Central memory CD8-positive, alpha-beta T cell (primary cell): ENCODE measurements around the gene CRLF1.

Source experiments
- ATAC-seq: fragments of 150-1000 bp; cut with Tn5 transposase; replicated peaks from 2 replicates; pipeline ENCODE4 v1.10.0; 2022; ENCODE audit warnings: mild to moderate bottlenecking, moderate FRiP score, moderate number of reproducible peaks; ENCODE audit not compliant: poor library complexity, severe bottlenecking; ENCODE audit errors: extremely low read depth
- DNase-seq, 2 donors: peaks; one replicate each; pipeline ENCODE4 v3.0.0; 2021; ENCODE audit warnings: low spot score in 2 of 2
- H3K27ac Mint-ChIP-seq: one replicate; pipeline ENCODE4 v1.8.0; 2022; ENCODE audit warnings: low read depth, mild to moderate bottlenecking, moderate library complexity, mixed read lengths
- H3K27me3 Mint-ChIP-seq: one replicate; pipeline ENCODE4 v1.8.0; 2022; ENCODE audit warnings: mixed read lengths
- H3K36me3 Mint-ChIP-seq: one replicate; pipeline ENCODE4 v1.8.0; 2022; ENCODE audit warnings: mild to moderate bottlenecking, moderate library complexity, mixed read lengths; ENCODE audit not compliant: insufficient read depth
- H3K4me1 Mint-ChIP-seq: one replicate; pipeline ENCODE4 v1.8.0; 2022; ENCODE audit warnings: mixed read lengths
- H3K4me3 Mint-ChIP-seq: one replicate; pipeline ENCODE4 v1.8.0; 2022; ENCODE audit warnings: mild to moderate bottlenecking, moderate library complexity, mixed read lengths
- H3K9me3 Mint-ChIP-seq: one replicate; pipeline ENCODE4 v1.8.0; 2022; ENCODE audit warnings: mixed read lengths

CRLF1 gene, protein sequence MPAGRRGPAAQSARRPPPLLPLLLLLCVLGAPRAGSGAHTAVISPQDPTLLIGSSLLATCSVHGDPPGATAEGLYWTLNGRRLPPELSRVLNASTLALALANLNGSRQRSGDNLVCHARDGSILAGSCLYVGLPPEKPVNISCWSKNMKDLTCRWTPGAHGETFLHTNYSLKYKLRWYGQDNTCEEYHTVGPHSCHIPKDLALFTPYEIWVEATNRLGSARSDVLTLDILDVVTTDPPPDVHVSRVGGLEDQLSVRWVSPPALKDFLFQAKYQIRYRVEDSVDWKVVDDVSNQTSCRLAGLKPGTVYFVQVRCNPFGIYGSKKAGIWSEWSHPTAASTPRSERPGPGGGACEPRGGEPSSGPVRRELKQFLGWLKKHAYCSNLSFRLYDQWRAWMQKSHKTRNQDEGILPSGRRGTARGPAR

DNA sequence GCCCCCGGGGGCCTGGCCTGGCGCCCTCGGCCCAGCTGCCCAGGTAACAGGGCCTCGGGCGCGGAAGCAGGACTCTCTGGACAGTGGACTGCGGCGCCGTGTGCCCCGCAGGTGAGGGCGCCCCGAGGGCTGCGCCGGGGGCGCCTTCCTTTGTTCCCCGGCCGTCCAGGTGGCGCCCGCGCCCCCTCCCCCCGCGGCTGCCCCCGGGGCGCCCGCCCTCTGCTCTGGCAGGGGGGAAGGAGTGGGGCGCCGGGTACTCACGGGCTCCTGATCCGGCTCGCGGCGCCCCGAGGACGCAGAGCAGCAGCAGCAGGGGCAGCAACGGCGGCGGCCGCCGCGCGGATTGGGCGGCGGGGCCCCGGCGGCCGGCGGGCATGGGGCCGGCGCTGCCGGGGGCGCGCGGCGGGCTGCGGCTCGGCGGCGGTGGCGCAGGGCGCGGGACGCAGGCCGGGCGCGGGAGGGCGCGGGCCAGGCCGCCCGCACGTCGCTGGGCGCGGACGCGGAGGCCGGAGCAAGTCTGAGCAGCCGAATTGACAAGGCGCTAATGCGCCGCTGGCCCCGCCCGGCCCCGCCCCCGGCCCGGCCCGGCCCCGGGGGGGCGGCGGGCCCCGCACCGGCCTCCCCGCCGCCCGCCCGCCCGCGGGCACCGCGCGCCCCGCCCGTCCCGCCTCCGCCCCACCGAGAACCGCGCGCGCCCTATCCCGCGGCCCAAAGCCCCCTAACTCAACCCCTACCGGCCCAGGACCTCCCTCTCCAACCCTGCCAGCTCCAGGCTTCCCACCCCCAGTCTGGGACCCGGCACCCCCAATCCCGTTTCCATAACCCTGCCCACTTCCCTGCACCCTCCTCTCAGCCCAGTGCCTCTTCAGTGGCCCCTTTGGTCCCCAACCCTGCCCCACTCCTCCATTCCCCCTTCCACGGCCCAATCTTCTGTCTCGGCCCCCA is at the start of gene CRLF1:
TSS of gene CRLF1 (minus strand) at position 519 of the 945 bp plus-strand sequence. CDS start at position 376, 143 bp downstream.
- Mint-ChIP-seq H3K4me1 (peaks cover 18% of the 10 kb centered on the region), H3K36me3 (peaks cover 3% of the 10 kb centered on the region), H3K9me3 (no peaks in the 10 kb centered on the region), H3K27me3 (peaks cover 81% of the 10 kb centered on the region), H3K4me3 (peak within 1 kb of the TSS; percentile 37), H3K27ac (peak within 1 kb of the TSS; percentile 35)
- no peak for DNase-seq
- no peak for ATAC-seq

DNA sequence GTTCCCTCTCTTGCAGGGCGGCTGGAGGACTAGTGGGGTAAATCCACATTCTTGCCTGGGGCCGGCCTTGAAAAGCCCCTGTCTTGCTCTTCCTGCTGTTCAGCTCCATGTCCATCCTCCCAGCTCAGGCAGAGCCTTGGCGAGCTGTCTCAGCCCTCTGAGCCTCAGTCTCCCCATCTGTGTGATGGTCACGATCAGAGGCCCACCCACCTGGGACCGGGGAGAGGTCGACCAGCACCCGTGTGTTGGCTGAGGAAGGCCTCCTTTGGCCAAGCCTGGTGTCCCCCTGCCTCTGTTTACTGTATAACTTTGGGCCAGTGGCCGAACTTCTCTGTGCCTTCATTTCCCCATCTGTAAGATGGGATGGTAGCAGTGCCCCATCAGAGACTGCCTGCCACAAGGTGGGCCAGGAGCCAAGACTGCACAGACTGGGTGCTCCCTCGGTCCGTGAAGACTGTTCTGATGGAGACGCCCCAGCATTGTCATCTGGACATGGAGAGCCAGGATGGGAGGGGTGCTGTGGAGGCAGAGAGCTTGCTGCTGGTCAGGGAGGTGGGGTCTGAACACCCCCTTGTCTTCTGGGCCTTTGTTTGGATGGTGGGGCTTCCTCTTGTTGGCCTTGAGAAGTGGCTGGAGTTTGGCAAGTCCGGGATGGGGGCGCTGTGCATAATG is 48.7 kb upstream of the CRLF1 start:
- no peak for DNase-seq
- Mint-ChIP-seq H3K9me3 (no peaks in the 10 kb centered on the region), H3K36me3 (peaks cover 5% of the 10 kb centered on the region), H3K27ac (no peak overlapping the region), H3K4me1 (peaks cover 32% of the 10 kb centered on the region), H3K27me3 (no peaks in the 10 kb centered on the region), H3K4me3 (no peak overlapping the region)
- ATAC-seq, result no peak

DNA sequence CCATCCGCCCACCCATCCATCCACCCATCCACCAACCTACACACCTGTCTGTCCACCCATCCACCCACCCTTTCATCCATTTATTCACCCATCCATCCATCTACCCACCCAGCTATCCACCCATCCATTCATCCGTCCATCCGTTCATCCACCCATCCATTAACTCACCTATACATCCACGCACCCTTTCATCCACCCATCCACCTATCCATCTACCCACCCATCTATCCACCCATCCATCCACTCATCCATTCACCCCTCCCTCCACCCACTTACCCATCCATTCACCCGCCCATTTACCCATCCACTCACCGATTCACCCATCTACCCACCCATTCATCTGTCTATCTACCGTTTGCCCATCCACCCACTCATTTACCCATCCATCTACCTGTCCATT is 47.9 kb upstream of the CRLF1 start:
- Mint-ChIP-seq H3K4me1 (peaks cover 32% of the 10 kb centered on the region), H3K27me3 (no peaks in the 10 kb centered on the region), H3K36me3 (peaks cover 6% of the 10 kb centered on the region), H3K4me3 (no peak overlapping the region), H3K27ac (no peak overlapping the region), H3K9me3 (no peaks in the 10 kb centered on the region)
- ATAC-seq (no peak), DNase-seq (no peak)

DNA sequence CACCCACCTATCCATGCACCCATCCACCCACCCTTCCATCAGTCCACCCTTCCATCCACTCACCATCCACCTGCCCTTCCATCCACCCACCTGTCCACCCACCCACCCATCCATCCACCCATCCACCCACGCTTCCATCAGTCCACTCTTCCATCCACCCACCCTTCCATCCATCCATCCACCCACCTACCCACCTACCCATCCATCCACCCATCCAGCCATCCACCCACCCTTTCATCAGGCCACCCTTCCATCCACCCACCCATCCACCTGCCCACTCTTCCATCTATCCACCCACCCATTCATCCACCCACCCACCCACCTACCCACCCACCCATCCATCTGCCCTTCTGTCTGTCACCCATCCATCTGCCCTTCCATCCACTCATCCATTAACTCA is 47.3 kb upstream of the CRLF1 start:
- peaks cover 6% of the 10 kb centered on the region for H3K36me3 Mint-ChIP-seq
- no peak overlapping the region for H3K4me3 Mint-ChIP-seq
- no peaks in the 10 kb centered on the region for H3K27me3 Mint-ChIP-seq
- H3K4me1 Mint-ChIP-seq, result peaks cover 30% of the 10 kb centered on the region
- ATAC-seq, result no peak
- H3K27ac Mint-ChIP-seq, result no peak overlapping the region
- no peak for DNase-seq
- no peaks in the 10 kb centered on the region for H3K9me3 Mint-ChIP-seq

DNA sequence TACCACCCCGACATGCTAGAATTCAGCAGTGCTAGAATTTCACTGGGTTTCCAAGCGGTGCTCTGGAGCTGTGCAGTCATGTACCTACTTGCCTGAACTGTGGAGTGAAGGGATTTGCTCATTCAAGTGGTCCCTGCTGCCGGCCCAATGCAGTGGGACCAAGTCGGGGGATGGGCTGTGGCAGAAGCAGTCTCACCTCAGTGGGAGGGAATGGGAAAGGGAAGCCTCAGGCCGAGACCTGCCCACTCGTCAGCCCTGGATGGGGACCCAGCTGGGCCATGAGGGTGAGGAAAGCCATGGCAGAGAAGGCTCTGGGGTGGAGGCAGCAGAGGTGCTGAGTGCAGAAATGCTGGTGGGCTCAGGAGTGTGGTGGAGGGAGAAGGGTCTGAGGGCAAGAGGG is 45.1 kb upstream of the CRLF1 start:
- peak overlapping the region; percentile 61 for H3K27ac Mint-ChIP-seq
- H3K27me3 Mint-ChIP-seq, result no peaks in the 10 kb centered on the region
- peaks cover 4% of the 10 kb centered on the region for H3K36me3 Mint-ChIP-seq
- H3K4me3 Mint-ChIP-seq, result no peak overlapping the region
- ATAC-seq, result no peak
- DNase-seq, result no peak
- no peaks in the 10 kb centered on the region for H3K9me3 Mint-ChIP-seq
- H3K4me1 Mint-ChIP-seq, result peaks cover 16% of the 10 kb centered on the region

DNA sequence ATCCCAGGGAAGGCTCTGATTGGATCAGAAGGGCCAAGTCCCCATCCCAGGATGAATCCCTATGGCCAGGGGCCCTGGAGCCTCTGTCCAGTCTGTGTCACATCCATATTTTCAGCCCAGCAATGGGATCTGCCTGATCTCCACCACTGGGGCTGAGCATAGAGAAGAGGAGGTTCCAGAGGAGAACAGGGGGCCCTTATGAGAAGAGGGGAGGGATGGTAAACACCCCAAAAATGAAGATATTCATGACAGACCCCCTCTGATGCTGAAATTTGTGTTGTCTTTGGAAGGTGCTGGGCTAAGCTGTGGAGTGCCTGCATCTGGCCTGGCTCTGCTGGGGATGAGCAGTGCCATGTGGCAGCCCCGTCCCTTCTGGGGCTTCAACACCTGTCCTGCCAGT is 44.7 kb upstream of the CRLF1 start:
- DNase-seq (no peak), ATAC-seq (no peak)
- H3K9me3 Mint-ChIP-seq, result no peaks in the 10 kb centered on the region
- peak overlapping the region; percentile 61 for H3K27ac Mint-ChIP-seq
- no peaks in the 10 kb centered on the region for H3K27me3 Mint-ChIP-seq
- peaks cover 19% of the 10 kb centered on the region for H3K4me1 Mint-ChIP-seq
- H3K4me3 Mint-ChIP-seq, result no peak overlapping the region
- peaks cover 4% of the 10 kb centered on the region for H3K36me3 Mint-ChIP-seq

DNA sequence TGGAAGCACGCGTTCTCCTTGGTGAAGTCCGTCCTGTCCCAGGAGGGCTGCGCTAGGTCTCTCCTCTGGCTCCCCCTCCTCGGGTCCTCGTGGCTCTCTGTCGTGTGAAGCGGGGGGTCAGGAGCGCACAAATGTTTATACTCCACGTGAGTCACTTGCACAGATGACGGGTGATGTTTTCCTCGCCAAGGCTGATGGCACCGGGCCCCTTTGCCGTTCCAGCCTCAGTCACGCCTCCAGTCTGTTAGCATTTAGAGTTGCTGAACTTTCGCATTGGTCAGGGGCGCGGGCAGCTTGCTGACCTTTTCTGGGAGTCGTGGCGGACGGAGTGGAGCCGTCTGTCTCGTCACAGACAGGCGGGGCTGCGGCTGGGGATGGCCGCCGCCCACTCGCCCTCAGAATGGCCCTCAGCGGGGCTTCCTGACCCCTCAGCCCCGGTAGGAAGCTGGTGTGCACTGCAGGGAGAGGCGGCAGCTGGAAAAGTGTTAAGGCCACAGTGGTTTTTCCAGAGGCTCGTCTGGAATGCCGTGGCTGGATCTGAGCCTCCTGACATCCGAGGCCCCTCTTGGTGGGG is 44.0 kb upstream of the CRLF1 start:
- H3K4me3 Mint-ChIP-seq, result no peak overlapping the region
- peaks cover 3% of the 10 kb centered on the region for H3K36me3 Mint-ChIP-seq
- no peaks in the 10 kb centered on the region for H3K27me3 Mint-ChIP-seq
- ATAC-seq, result no peak
- no peaks in the 10 kb centered on the region for H3K9me3 Mint-ChIP-seq
- no peak overlapping the region for H3K27ac Mint-ChIP-seq
- no peak for DNase-seq
- H3K4me1 Mint-ChIP-seq, result peaks cover 19% of the 10 kb centered on the region

DNA sequence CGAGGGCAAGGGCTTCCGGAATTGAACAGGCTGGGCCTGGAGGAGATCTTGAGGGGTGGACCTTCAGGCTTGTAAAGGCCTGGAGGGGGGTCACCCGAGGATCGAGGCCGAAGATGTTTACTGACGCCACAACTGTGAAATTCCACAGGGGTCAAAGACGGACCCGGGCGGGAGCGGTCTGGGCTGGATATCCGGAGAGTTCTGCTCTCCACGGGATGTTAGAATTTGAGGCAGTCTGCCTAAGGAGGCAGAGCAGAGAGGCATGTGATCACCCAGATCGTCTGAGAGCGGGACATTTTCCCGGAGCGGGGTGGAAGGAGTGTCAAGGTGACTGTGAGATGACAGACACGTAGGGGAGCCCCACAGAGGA is 43.4 kb upstream of the CRLF1 start:
- Mint-ChIP-seq H3K27me3 (no peaks in the 10 kb centered on the region), H3K27ac (peak overlapping the region; percentile 81), H3K36me3 (peaks cover 4% of the 10 kb centered on the region), H3K9me3 (no peaks in the 10 kb centered on the region), H3K4me1 (peaks cover 19% of the 10 kb centered on the region), H3K4me3 (no peak overlapping the region)
- DNase-seq (no peak), ATAC-seq (no peak)

DNA sequence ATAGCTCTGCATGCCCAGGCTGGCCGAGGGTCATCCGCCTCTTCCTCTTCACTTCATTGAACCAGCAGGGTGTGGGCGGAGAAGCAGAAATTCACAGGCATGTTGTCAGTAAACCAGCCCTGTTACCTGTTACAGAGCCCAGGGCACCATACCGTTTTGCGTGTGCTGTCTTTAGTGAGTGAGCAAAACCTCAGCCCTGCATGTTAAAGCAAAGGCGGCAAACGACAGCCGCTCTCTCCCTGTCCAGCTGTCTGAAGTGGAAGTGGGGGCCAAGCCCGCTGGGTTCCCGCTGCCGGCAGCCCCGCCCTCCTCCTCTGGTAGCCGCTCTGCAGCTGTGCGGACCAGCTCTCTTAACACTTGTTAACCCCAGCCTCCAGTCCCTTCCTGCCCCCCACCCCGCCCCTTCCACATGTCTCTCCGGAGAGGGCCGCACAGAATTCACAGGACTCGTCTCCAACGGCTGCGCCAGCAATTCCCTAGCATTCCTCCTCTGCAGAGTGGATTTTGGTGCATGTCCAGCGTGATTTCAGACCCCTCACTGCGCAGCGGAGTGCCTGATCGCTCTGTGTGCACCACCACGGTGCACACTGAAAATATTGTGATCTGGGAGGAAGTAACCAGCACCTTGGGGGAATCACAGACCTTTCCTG is 42.9 kb upstream of the CRLF1 start:
- H3K4me3 Mint-ChIP-seq, result no peak overlapping the region
- no peak for DNase-seq
- no peaks in the 10 kb centered on the region for H3K9me3 Mint-ChIP-seq
- ATAC-seq, result no peak
- peaks cover 4% of the 10 kb centered on the region for H3K36me3 Mint-ChIP-seq
- H3K4me1 Mint-ChIP-seq, result peaks cover 19% of the 10 kb centered on the region
- H3K27ac Mint-ChIP-seq, result peak overlapping the region; percentile 81
- no peaks in the 10 kb centered on the region for H3K27me3 Mint-ChIP-seq

DNA sequence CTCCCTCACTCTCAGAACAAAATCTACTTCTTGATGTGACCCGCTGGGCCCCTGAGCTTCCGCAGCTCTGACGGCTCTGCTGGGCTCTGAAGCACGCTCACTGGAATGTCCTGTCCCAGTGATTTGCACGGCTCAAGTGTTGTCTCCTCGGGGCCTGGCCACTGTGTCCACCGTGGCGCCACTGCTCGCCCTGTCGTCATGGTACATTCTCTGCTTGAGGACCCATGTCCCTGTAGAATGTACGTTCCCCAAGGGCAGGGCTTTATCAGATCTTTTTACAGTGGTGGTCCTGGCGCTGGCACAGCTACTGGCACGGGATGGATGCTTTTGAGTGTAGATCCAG is 42.3 kb upstream of the CRLF1 start:
- no peaks in the 10 kb centered on the region for H3K27me3 Mint-ChIP-seq
- ATAC-seq (no peak), DNase-seq (no peak)
- H3K36me3 Mint-ChIP-seq, result peaks cover 4% of the 10 kb centered on the region
- H3K9me3 Mint-ChIP-seq, result no peaks in the 10 kb centered on the region
- no peak overlapping the region for H3K27ac Mint-ChIP-seq
- peaks cover 19% of the 10 kb centered on the region for H3K4me1 Mint-ChIP-seq
- H3K4me3 Mint-ChIP-seq, result peak overlapping the region; percentile 31

DNA sequence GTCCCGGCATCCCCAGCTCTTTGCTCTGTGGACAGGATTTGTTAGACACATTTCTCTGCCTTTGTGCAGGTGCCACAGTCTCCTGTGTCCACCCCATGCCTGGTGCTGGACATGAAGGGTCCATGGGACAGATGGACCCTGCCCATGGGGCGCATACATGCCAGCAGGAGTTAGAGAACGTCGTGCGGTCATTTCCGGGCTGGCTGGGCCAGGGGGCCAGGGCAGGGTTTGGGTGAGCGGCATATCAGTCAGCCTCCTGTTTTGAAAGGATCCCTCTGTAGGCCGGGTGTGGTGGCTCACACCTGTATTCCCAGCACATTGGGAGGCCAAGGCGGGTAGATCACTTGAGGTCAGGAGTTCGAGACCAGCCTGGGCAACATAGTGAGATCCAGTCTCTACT is 41.2 kb upstream of the CRLF1 start:
- no peaks in the 10 kb centered on the region for H3K9me3 Mint-ChIP-seq
- peaks cover 4% of the 10 kb centered on the region for H3K36me3 Mint-ChIP-seq
- ATAC-seq (no peak), DNase-seq (no peak)
- H3K27me3 Mint-ChIP-seq, result no peaks in the 10 kb centered on the region
- no peak overlapping the region for H3K4me3 Mint-ChIP-seq
- no peak overlapping the region for H3K27ac Mint-ChIP-seq
- H3K4me1 Mint-ChIP-seq, result peaks cover 19% of the 10 kb centered on the region

DNA sequence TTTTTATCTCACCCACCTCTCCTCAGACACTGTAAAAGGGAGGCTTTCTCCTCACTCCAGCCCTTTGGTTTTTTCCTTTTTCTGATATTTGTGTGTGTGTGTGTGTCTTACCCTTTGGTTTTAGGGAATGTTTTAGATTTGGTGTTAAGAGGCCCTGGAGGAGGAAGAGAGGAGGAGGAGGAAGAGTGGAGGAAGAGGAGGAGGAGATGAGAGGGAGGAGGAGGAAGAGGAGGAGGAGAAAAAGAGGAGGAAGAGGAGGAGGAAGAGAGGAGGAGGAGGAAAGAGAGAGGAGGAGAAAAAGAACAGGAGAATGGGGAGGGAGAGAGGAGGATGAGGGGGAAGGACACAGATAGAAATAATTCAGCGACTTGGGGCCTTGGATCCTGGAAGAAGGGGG is 40.8 kb upstream of the CRLF1 start:
- Mint-ChIP-seq H3K27me3 (no peaks in the 10 kb centered on the region), H3K4me1 (peaks cover 19% of the 10 kb centered on the region), H3K27ac (no peak overlapping the region), H3K36me3 (peaks cover 4% of the 10 kb centered on the region), H3K4me3 (no peak overlapping the region), H3K9me3 (no peaks in the 10 kb centered on the region)
- DNase-seq, result no peak
- no peak for ATAC-seq
